ENCODE results near the gene FAM13A. TPM values are rescaled to one million over a fixed set of nuclear protein-coding genes. Genes with fewer than 3 reads are reported as not detected.

FAM13A gene
- total RNA-seq, result 29.5 and 31.2 TPM in 2 replicates
- long read RNA-seq, transcript FAM13A-205 (17 exons, 3,386 nt), result minor isoform, 5 of 137 reads
- long read RNA-seq, transcript FAM13A-212 (18 exons, 3,169 nt), result major isoform, 7 of 137 reads
- long read RNA-seq, partial matches to known transcripts, result 77 of 137 reads
- long read RNA-seq, other reads (novel, unspliced or antisense), result 43 of 137 reads

DNA sequence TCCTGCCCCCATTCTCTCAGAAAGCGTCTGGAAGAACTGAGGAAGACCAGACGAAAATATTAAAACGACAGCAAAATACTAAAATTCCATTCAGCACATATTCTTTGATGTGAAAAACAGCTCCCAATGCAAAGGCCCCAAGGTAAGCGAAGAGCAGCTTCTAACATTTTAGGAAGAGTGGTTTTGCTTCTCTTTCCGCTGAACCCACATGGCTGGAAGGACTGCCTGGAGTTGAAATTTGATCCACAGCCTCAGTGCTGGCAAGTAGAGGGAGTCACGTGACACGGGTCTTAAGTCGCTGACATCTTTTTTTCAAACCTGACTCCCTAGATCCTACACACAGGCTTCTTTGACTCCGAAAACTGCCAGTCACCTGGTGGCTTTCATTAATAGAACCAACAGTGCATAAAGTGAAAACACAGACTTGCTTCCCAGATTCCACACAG, at the start of gene FAM13A:
Gene FAM13A (minus strand): TSS at position 233 of the 446 bp plus-strand sequence. CDS start 221 bp downstream, at position 12.
- no peak for TF ChIP-seq CTCF (IDR thresholded peaks at IDR 0.05; ENCODE audit: unreplicated experiment)
- H3K4me3 Mint-ChIP-seq (ENCODE audit: low read depth), result peak within 1 kb of the TSS; percentile 80
- H3K9me3 Mint-ChIP-seq (ENCODE audit: low read depth), result peaks cover 18% of the 10 kb centered on the region
- H3K36me3 Mint-ChIP-seq (ENCODE audit: insufficient read depth), result peaks cover 2% of the 10 kb centered on the region
- H3K27me3 Mint-ChIP-seq, result no peaks in the 10 kb centered on the region
- peaks cover 36% of the 10 kb centered on the region for H3K4me1 Mint-ChIP-seq (ENCODE audit: low read depth)
- DNase-seq (ENCODE audit: low spot score, unreplicated experiment), result peak; percentile 45
- peak within 1 kb of the TSS; percentile 93 for H3K27ac Mint-ChIP-seq

DNA sequence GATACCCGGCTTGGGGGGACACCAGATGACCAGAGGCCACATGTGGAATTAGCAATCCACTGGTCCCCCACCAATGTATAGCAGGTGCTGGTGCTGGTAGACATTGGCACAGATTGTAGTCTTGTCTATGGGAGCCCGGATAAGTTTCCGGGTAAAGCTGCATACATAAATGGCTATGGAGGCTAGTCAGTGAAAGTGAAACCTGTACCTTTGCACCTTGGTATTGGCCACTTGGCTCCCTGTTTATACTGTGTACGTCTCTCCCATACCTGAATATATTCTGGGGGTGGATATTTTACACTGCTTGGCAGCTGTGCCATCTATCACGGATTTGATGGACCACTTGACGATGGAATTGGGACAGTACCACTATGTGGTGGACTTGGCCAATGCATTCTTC, 48.7 kb upstream of the FAM13A start:
- peaks cover 5% of the 10 kb centered on the region for H3K4me1 Mint-ChIP-seq (ENCODE audit: low read depth)
- H3K36me3 Mint-ChIP-seq (ENCODE audit: insufficient read depth), result no peaks in the 10 kb centered on the region
- peaks cover 21% of the 10 kb centered on the region for H3K27me3 Mint-ChIP-seq
- DNase-seq (ENCODE audit: low spot score, unreplicated experiment), result no peak
- H3K4me3 Mint-ChIP-seq (ENCODE audit: low read depth), result no peak overlapping the region
- no peak overlapping the region for H3K27ac Mint-ChIP-seq
- no peak for TF ChIP-seq CTCF (IDR thresholded peaks at IDR 0.05; ENCODE audit: unreplicated experiment)
- no peaks in the 10 kb centered on the region for H3K9me3 Mint-ChIP-seq (ENCODE audit: low read depth)

DNA sequence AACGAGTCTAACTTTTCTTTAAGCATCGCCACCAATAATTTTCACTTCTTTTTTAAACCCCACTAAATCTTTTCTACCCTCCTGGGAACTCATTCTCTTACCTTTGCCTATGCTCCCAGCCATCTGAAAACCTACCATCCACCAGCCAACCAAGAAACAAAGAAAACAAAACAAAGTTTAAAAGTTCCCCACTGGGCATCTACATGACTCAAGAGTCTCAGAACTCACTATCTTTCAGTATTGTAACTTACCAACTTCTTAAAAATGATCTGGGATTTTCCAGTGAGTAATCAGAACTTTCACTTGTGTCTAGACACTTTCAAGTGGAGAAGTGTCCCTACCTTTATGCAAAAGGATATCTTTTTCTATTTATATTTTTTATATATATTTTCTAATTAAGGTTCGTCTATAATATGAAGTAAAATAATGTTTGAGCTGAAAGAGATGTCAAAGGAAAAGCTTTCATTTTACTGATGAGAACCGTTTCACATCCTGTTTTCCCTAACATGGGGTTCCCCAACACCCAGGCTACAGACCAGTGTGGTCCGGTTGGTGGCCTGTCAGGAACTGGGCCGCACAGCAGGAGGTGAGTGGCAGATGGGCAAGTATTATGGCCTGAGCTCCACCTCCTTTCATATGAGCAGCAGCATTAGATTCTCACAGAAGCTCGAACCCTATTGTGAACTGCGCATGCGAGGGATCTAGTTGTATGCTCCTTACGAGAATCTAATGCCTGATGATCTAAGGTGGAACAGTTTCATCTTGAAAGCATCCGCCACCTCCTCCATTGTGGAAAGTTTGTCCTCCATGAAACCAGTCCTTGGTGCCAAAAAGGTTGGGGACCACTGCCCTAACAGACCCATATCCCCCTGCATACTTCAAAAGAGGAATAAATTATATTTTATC, 44.5 kb upstream of the FAM13A start:
- no peak overlapping the region for H3K27ac Mint-ChIP-seq
- peaks cover 3% of the 10 kb centered on the region for H3K27me3 Mint-ChIP-seq
- H3K9me3 Mint-ChIP-seq (ENCODE audit: low read depth), result no peaks in the 10 kb centered on the region
- H3K36me3 Mint-ChIP-seq (ENCODE audit: insufficient read depth), result no peaks in the 10 kb centered on the region
- no peak overlapping the region for H3K4me3 Mint-ChIP-seq (ENCODE audit: low read depth)
- DNase-seq (ENCODE audit: low spot score, unreplicated experiment), result no peak
- no peak for TF ChIP-seq CTCF (IDR thresholded peaks at IDR 0.05; ENCODE audit: unreplicated experiment)
- H3K4me1 Mint-ChIP-seq (ENCODE audit: low read depth), result no peaks in the 10 kb centered on the region

DNA sequence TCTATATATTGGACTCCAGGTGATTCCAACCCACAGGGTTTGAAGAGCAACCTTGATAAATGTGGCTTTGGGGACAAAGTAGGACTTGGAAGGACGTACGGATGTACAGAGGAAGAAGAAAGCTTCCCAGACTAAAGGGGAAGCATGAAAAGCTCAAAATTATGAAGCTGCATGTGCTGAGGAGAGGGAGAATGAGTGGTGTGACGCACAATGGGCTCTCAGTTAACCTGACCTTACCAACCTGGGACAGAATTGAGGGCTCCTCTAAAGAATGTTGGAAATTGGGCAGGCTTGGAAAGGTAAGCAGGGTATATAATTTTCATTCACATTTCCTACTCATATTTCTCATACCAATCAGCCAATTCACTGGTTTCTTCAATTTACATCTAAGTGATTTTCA, 43.9 kb upstream of the FAM13A start:
- TF ChIP-seq CTCF (IDR thresholded peaks at IDR 0.05; ENCODE audit: unreplicated experiment), result no peak
- Mint-ChIP-seq H3K4me1 (ENCODE audit: low read depth) (no peaks in the 10 kb centered on the region), H3K27ac (no peak overlapping the region), H3K4me3 (ENCODE audit: low read depth) (no peak overlapping the region), H3K27me3 (peaks cover 3% of the 10 kb centered on the region), H3K9me3 (ENCODE audit: low read depth) (no peaks in the 10 kb centered on the region), H3K36me3 (ENCODE audit: insufficient read depth) (no peaks in the 10 kb centered on the region)
- DNase-seq (ENCODE audit: low spot score, unreplicated experiment), result no peak

GRCh38 chr4:89099471-89099870, 42.5 kb upstream of the FAM13A start:
- H3K4me3 Mint-ChIP-seq (ENCODE audit: low read depth), result no peak overlapping the region
- no peak for DNase-seq (ENCODE audit: low spot score, unreplicated experiment)
- no peaks in the 10 kb centered on the region for H3K36me3 Mint-ChIP-seq (ENCODE audit: insufficient read depth)
- no peaks in the 10 kb centered on the region for H3K9me3 Mint-ChIP-seq (ENCODE audit: low read depth)
- no peak for TF ChIP-seq CTCF (IDR thresholded peaks at IDR 0.05; ENCODE audit: unreplicated experiment)
- peaks cover 3% of the 10 kb centered on the region for H3K27me3 Mint-ChIP-seq
- H3K27ac Mint-ChIP-seq, result no peak overlapping the region
- no peaks in the 10 kb centered on the region for H3K4me1 Mint-ChIP-seq (ENCODE audit: low read depth)
